ENCODE measurements around the gene SLC33A1. TPM values are rescaled to one million over a fixed set of nuclear protein-coding genes. Genes with fewer than 3 reads are reported as not detected.

The SLC33A1 gene
- total RNA-seq, 1 experiment from 2014 or later: 23.3 TPM

DNA sequence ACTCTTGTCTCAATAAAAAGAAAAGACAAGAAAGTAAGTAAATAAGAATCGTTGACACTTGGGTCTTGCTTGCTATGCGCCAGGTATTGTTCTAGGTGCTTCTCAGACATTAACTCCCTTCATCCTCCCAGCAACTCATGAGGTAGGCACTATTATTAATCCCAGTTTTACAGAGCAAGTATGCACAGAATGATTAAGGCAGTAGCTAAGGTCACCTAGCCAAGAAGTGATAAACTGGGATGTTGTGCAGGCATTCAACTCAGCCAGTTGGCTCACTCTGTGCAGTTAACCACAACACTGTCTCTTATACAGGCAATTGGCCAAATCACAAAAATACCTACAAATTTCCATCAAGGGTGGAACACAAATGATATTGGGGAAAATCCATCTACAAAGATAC lies 46.4 kb downstream of the SLC33A1 start:
- DNase-seq (ENCODE audit: low read depth, low spot score) (no peak), ATAC-seq (no peak)
- Histone ChIP-seq H3K4me1 (ENCODE audit: control insufficient read depth in 1 of 2, insufficient read depth in 2 of 2, low read length in 2 of 2) (peaks cover 7 to 14% of the 10 kb centered on the region in 2 experiments; a peak in 3 of 4 replicates), H3K27ac (ENCODE audit: low read depth, low read length) (no peak overlapping the region), H3K79me2 (ENCODE audit: insufficient read depth, low read length) (no peaks in the 10 kb centered on the region), H3K36me3 (ENCODE audit: control insufficient read depth in 1 of 2, insufficient read depth in 2 of 2, low read length in 2 of 2) (no peaks in the 10 kb centered on the region), H3K27me3 (ENCODE audit: insufficient read depth, low read length) (no peaks in the 10 kb centered on the region), H4K20me1 (ENCODE audit: insufficient read depth) (no peaks in the 10 kb centered on the region), H3K4me3 (replicated peaks in 1 of 2; ENCODE audit: low read depth in 1 of 2, low read length in 2 of 2) (no peak overlapping the region), H3K9ac (ENCODE audit: low read length) (no peak overlapping the region), H3K9me2 (ENCODE audit: insufficient read depth) (no peaks in the 10 kb centered on the region), H3K4me2 (ENCODE audit: low read length) (no peak overlapping the region), H2AFZ (ENCODE audit: low read depth, low read length, poor library complexity, severe bottlenecking) (no peak overlapping the region), H3K9me3 (ENCODE audit: control insufficient read depth in 1 of 2, insufficient read depth in 1 of 2, low read depth in 1 of 2, low read length in 2 of 2) (no peaks in the 10 kb centered on the region)
- intact Hi-C loops (cut with micrococcal nuclease): loop anchor here (2.0 kb wide), 1 partner anchor 47 kb away; the partner anchor contains the start of gene SLC33A1
- no TSS peak for BruUV-seq (replicated peaks)
- ChIA-PET POLR2A (no interaction called here), CTCF (no interaction called here), RAD21 (ENCODE audit: low non-redundant PET in 1 of 2, low total read pairs in 2 of 2, uncharacterized antibody in 2 of 2, unreplicated experiment in 2 of 2) (no interaction called here)
- TF ChIP-seq ZNF274 (IDR thresholded peaks at IDR 0.05; ENCODE audit: low read depth, low read length): no peak
- TF ChIP-seq SIN3A (IDR thresholded peaks at IDR 0.05; ENCODE audit: low read depth): no peak
- TF ChIP-seq CBX3 (IDR thresholded peaks at IDR 0.05; ENCODE audit: low read depth): no peak
- TF ChIP-seq EGR1 (IDR thresholded peaks at IDR 0.05; ENCODE audit: low read depth): no peak
- TF ChIP-seq, protein P1, sequence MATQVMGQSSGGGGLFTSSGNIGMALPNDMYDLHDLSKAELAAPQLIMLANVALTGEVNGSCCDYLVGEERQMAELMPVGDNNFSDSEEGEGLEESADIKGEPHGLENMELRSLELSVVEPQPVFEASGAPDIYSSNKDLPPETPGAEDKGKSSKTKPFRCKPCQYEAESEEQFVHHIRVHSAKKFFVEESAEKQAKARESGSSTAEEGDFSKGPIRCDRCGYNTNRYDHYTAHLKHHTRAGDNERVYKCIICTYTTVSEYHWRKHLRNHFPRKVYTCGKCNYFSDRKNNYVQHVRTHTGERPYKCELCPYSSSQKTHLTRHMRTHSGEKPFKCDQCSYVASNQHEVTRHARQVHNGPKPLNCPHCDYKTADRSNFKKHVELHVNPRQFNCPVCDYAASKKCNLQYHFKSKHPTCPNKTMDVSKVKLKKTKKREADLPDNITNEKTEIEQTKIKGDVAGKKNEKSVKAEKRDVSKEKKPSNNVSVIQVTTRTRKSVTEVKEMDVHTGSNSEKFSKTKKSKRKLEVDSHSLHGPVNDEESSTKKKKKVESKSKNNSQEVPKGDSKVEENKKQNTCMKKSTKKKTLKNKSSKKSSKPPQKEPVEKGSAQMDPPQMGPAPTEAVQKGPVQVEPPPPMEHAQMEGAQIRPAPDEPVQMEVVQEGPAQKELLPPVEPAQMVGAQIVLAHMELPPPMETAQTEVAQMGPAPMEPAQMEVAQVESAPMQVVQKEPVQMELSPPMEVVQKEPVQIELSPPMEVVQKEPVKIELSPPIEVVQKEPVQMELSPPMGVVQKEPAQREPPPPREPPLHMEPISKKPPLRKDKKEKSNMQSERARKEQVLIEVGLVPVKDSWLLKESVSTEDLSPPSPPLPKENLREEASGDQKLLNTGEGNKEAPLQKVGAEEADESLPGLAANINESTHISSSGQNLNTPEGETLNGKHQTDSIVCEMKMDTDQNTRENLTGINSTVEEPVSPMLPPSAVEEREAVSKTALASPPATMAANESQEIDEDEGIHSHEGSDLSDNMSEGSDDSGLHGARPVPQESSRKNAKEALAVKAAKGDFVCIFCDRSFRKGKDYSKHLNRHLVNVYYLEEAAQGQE (IDR thresholded peaks at IDR 0.05; ENCODE audit: low read depth): no peak
- no peak for TF ChIP-seq SRF (IDR thresholded peaks at IDR 0.05; ENCODE audit: low read depth)
- TF ChIP-seq TCF7L2 (IDR thresholded peaks at IDR 0.05; ENCODE audit: borderline replicate concordance, extremely low read depth, insufficient read depth, insufficient read length): no peak
- no peak for TF ChIP-seq SP1 (IDR thresholded peaks at IDR 0.05; ENCODE audit: low read depth)
- no peak for TF ChIP-seq ELF1 (IDR thresholded peaks at IDR 0.05; ENCODE audit: borderline replicate concordance, low read depth)
- TF ChIP-seq POLR2AphosphoS5 (IDR thresholded peaks at IDR 0.05; ENCODE audit: low read depth, low read length): no peak
- TF ChIP-seq JUND (IDR thresholded peaks at IDR 0.05): no peak
- TF ChIP-seq, protein P2, sequence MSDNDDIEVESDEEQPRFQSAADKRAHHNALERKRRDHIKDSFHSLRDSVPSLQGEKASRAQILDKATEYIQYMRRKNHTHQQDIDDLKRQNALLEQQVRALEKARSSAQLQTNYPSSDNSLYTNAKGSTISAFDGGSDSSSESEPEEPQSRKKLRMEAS (IDR thresholded peaks at IDR 0.05): no peak

All from HCT116 (cell line).